Activated effector memory CD4-positive, alpha-beta T cell treated with Interleukin-2 at 50 U/mL for 16 hours (primary cell): ENCODE data around the gene MMAB.

ENCODE experiments used
- DNase-seq: peaks from one replicate; pipeline ENCODE4 v3.0.0-alpha.2; 2020

Gene MMAB

DNA sequence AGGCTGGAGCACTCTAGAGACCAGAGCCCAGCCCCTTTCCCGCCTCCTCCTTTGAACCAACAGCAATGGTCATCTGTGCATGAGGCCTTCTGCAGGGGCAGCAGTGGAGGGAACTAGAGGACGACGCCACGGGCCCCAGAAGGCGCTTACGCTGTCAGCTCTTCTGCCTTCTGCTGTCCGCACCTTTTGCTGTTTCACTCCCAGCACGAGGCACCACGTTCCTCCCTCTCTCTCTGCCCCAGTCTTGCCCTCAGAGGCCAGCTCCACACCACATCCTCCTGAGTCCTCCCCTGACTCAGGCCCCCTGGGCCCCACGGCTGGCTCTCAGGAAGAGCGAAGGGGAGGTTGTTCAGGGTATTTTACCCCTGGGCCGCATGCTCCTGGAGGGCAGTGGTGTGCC, 15.5 kb downstream of the MMAB start:
- no peak for DNase-seq

GRCh38 chr12:109557200-109557599, 16.1 kb downstream of the MMAB start:
- DNase-seq: no peak

DNA sequence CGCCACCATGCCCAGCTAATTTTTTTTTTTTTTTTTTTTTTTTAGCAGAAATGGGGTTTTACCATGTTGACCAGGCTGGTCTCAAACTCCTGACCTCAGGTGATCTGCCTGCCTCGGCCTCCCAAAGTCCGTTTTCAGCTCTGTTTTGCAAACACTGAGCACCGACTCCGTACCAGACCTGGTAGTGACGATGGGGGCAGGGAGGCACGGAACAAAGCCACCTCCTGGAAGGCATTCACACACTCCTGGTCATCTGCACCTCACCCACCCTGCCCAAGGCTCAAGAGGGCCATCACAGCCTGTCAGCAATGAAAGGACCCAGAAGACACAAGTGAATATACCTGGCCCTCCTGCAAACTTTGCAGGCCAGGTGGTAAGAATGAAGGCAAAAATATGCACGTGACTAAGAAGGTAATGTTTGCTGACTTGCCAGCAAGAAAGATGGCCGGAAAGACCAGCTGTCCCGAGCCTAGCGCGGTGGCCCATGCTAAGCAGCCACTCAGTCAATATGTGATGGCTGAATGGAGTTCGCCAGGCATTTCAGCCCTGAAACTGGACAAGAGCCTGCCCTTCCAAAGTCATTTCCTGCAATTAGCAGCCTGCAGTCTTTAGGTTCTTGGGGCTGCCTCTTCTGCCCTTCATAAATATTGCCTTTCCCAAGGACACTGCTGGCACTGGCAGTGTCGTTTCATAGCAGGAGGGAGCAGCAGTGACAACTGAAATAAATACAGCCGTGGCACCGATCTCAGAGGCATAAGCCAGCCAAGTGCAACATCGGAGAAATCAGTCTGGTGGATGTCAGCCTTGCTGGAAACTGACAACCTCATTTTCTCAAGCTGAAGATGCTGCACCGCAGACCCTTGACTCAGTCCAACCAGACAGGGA, 17.6 kb downstream of the MMAB start:
- DNase-seq: no peak

- no peak for DNase-seq
Observed at GRCh38 chr12:109554761-109555160, 18.5 kb downstream of the MMAB start.

DNA sequence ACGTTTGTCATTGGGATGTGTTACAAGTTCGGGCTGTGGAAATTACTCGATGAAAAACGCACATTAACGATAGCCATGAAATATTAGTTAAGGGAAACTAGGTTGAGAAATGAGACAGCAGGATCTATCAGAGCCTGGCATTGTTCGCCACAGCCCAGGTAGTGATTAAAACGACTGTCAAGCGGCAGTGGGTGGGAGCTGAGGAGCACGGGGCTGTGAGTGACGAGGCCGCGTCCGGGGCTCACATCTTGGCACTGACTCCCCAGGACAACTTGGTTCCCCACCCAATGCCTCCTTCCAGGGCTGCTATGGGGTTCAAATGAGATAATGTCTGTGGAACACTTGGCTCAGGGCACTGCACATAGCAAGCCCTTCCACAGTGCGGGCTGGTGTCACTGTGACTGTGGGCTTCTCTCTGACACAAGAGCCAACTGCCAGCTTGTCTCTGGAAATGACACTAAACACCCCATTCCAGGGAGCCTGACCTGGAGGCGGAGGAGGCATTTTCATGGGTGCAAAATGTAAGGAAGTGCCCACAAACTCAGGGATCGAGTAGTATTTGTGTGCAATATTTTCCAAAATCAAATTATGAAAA, 19.3 kb downstream of the MMAB start:
- no peak for DNase-seq

- DNase-seq: no peak
Observed at GRCh38 chr12:109553483-109553882, 19.8 kb downstream of the MMAB start.

DNA sequence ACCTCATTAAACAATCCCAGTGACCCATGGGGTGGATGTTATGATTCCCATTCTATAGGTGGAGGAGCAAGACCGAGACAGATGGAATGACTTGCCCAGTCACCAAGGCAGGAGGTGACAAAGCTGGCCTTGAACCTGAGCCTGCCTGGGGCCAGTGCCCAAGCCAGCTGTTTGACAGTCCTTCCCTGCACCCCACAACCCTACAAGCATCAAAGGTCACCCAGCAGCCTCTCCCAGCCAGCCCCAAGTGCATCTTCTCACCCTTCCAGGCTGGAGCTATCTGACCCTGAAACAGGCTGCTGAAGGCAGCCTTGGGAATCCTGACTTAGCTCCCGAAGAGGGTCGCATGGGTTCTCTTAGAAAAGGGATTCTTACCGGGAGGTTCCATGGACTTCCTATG, 20.3 kb downstream of the MMAB start:
- no peak for DNase-seq

DNA sequence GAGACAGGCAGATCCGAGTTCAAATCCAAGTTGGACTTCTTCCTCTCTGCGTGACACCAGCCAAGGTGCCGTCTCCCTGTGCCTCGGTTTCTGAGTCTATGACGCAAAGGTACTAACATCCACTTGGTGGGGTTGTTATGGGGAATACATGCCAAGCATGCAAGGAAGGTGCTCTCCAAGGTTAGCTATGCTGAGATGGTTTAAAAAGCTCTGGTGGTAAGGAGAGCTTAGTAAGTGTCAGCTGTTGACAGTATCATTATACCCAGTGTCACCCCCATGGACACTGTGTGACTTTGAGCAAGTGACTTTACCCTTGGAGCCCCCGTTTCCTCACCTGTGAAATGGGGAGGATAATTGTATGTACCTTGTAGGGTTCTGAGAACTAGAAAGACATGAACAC, 22.2 kb downstream of the MMAB start:
- no peak for DNase-seq

DNA sequence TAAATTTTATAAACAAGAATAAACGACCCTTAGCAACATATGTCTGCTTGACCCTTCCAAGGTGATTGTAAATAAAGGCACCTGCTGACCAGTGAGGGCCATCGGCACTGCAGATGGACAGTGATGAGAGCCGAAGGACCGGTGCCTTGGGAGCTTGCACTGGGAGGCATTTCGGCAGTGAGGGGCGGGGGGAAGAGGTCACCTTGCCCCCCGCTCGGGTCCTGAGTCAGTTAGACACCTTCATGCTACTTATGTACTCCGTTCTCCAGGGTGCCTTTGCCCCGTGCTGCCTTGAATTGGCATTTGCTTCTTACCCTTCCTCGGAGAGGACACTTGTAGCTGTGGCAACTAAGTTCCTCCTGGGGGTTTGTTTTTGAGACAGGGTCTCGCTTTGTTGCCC, 23.0 kb downstream of the MMAB start:
- DNase-seq: no peak

DNA sequence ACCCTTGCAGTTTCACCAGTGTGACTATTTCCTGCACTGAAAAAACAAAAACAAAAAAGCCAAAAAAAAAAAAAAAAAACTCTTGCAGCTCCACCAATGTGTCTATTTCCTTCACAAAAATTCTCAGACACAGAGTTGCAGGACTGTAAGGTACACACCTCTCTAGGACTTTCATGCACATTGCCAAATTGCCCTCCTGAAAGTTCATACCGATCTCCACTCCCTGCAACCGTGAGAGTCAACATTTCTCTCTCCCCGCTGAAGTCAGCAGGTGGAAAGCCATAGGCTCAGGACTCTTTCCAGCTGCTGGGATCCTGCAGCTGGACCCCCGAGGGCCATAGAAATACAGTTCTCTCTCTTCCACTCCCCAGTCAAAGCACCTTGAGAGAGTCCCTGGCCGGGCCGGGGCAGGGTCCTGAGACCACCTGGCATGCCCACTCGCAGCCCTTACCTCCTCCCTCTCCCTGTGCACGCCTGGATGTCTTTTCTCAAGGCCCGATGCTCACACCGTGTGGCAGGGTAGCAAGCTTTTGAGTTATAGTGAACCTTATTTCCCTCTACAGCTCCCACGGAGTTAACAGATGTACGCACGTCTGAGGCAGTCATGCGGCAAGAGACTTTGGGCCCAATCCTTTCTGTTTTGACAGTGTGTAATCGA, 23.6 kb downstream of the MMAB start:
- no peak for DNase-seq

GRCh38 chr12:109548258-109548657, 25.0 kb downstream of the MMAB start:
- no peak for DNase-seq

- no peak for DNase-seq
Observed at GRCh38 chr12:109547286-109547685, 26.0 kb downstream of the MMAB start.

DNA sequence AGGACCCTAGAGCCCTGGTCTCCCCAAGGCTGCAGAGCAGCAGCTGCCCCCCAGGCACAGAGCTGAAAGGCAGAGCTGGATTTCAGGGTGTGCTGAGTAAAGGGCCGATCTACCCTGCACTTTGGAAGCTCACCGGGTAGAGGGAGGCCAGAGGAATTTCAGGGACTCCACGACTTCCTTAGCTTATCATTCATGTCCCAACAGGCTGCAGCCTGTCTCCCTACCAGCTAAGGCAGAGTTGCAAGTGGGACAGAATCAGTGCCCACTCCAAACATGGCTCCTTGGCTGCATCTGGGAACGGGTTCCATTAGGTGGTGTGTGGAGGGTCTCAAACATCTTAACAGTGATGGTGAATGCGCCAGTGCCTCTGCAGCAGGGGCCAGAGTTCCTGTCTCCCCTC, 27.5 kb downstream of the MMAB start:
- no peak for DNase-seq

DNA sequence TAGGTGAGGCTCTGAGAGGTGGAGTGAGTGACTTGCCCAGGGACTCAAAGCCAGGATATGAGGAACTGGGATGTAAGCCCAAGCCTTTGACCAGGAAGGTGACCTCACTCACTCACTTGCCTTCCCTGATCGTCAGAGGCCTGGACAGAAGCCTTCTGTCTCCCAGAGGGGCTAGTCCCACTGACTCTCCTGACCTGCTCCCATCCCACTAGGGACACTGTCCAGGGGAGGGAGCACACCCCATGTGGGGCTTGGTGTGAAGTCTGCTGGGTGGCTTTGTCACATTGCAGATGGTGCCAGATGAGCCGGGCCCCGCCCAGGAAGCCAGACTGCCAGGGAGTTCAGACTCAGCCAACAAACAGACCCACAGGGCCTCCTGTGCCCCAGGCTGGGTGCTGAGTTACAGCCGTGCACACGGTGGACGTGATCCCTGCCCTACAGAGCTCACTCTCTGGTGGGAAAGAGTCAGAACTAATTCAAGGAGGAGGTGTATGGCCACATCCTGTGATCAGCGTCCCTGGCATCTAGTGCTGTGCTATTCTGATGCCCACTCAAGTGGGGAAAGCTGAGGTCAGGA, 28.3 kb downstream of the MMAB start:
- DNase-seq: peak; percentile 6

DNA sequence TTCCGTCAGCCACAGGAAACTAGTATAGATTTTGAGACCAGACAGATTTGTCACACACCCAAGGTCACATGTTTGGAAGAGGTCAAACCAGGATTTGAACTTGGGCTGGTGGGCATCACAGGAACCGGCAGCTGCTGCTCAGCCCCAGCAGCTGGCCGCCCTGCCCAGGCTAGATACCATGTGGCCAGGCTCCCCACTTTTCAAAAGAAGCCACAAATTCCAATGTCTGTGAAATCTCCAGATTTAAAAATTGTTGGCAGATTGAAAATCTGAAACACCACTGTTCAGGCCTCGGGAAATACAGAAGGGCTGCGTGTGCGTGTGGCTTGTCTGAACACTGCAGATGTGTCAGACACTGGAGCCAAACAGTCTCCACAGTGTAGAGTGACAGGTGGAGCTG, 30.4 kb downstream of the MMAB start:
- DNase-seq: no peak

GRCh38 chr12:109542014-109542413, 31.3 kb downstream of the MMAB start:
- no peak for DNase-seq

DNA sequence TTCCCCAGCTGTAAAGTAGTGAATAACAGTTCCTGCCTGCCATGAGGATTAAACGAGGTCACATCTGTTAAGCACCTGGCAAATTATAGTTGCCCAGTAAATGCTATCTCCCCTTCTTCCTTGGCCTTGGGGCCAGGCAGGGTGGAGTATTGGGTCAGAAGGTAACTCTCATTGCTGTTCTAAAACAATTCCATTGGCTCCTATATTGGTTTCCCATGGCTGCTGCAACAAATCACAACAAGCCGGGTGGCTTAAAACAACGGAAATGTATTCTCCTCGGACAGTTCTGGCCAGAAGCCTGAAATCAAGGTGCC, 31.9 kb downstream of the MMAB start:
- DNase-seq: no peak

DNA sequence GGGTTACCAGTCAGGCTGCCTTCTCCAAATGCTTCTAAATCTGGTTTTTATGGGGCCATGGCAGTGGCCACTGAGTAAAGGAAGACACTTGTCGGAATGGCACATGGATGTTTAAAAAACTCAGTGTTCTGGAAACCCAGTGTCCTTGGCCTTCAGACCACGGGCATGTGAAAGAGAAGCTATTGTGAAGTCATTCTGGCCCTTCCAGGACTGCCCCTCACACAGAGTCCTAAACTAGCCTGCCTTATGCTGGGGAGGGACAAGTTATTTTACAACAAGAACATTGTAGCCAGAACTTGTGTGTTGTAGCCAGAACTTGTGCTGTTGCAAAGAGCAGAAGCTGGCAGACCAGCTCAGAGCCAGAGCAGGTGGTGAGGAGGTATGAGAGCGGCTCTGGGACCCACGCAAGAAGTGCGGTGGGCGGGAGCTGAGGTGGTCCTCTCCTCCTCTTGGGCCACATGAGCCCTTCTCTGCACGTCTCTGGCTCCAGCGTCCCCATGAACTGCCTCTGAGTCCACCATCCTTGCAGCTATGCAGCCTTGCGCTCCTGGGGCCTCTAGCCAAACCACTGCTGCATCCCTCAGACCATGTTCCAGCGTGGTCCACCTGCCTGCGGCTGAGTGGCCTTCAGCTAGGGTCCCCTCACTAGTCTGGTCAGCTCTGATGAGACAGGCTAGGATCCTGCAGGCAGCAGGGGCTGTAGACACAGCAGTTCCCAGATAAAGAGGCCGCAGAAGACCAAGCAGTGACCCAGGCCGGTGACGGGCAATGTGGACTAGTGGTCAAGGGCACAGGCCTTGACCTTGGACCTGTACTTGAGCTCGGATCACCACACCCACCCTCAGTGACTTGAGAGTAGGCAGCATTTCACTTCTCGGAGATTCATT, 32.5 kb downstream of the MMAB start:
- DNase-seq: no peak

DNA sequence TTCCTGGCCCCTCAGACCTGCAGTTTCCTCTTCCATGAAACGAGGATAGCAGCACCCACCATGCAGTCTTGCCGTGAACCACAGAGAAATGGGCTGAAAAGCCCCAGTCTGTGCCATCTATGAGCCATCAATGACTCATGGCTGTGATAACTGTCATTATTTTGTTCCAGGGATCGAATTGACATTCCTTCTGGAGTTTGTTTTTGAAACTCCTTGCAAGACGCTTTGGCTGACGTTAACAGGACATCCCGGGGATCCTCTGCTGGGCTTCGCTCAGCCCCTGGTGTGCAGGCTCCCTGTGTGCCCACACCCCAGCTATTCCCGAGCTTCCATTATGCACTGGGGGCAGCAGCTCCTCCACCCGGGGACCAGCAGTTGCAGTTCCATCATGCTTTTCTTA, 33.8 kb downstream of the MMAB start:
- no peak for DNase-seq

DNA sequence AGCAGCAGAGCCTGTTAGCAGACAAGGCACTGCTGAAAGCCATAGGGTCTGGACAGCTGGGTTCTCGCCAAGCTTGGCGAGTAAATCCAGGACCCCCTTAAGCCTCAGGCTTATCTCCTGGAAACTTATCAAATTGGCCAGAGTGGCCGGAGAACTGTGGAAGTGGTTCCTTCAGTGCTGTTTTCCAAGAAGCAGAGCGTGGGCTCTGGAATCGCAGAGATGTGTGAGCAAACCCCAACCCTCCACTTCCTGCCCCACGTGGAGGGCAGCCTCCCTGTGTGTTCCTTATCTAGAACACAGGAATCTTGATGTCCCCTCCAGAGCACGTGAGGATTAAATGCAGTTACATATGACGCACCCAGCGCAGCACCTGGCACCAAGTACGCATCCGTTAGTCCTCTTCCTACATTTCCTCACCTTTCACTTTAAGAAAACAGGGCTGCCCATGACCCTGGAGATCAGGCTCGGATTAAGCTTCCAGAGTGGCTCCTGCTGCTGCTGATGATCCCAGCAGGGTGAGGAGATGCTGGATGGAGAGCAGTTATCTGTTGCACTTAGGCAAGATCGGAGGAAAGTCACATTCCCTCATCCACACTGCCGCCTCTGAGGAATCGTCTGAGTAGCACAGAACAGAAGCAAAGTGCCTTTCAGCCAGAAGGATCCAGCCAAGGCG, 35.0 kb downstream of the MMAB start:
- DNase-seq: no peak

DNA sequence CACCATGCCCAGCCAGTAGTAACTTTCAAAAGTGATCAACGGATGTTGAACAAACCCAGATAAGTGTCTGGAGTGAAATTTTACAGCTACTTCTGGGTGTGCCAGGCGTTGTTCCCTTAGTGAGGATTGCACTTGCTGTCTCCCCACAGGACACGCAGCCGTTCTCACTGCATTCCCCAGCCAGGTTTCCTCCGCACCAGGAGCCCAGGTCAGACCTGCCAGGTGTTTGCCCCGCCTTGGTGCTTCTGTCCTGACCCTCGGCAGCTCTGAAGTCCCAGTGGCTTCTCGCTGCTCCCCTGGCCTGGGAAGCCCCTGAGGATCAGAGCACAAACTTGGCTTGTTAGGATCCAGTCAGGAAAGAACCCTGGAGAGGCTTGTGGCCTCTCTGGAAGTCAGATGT, 36.2 kb downstream of the MMAB start:
- DNase-seq: no peak

- DNase-seq: no peak
Observed at GRCh38 chr12:109535863-109536250, 37.4 kb downstream of the MMAB start.
